Mesenchymal stem cell (in vitro differentiated cells and primary cell): ENCODE data around the gene PLXNB1. TPM values are rescaled to one million over a fixed set of nuclear protein-coding genes. Genes with fewer than 3 reads are reported as not detected.

ENCODE experiments used
- DNase-seq: peaks from one replicate; pipeline ENCODE4 v3.0.0-alpha.2; 2013
- H2AFZ ChIP-seq: one replicate; pipeline ENCODE4 v1.6.1; 2013; ENCODE audit warnings: low read depth, mild to moderate bottlenecking, control low read depth, inconsistent platforms, low read length, moderate library complexity
- H2AK5ac ChIP-seq: 2 replicates; pipeline ENCODE4 v1.6.1; 2013; ENCODE audit warnings: low read length, moderate library complexity, mild to moderate bottlenecking, inconsistent platforms; ENCODE audit not compliant: severe bottlenecking
- H2BK120ac ChIP-seq: one replicate; pipeline ENCODE4 v1.6.1; 2013; ENCODE audit warnings: low read depth, mild to moderate bottlenecking, inconsistent platforms, low read length, moderate library complexity
- H2BK12ac ChIP-seq, 2 experiments: one replicate each; pipeline ENCODE4 v1.6.1; 2013; ENCODE audit warnings: inconsistent platforms in 2 of 2, low read length in 2 of 2, mild to moderate bottlenecking in 2 of 2, moderate library complexity in 2 of 2, control low read depth in 1 of 2
- H2BK15ac ChIP-seq: one replicate; pipeline ENCODE4 v1.6.1; 2013; ENCODE audit warnings: mild to moderate bottlenecking, low read depth, inconsistent platforms; ENCODE audit not compliant: poor library complexity, severe bottlenecking
- H2BK5ac ChIP-seq: 2 replicates; pipeline ENCODE4 v1.6.1; 2013; ENCODE audit warnings: low read depth, mild to moderate bottlenecking, low read length, control low read depth, inconsistent platforms; ENCODE audit not compliant: poor library complexity, severe bottlenecking
- H3K14ac ChIP-seq, 2 experiments: one replicate each; pipeline ENCODE4 v1.6.1; 2013; ENCODE audit warnings: inconsistent platforms in 2 of 2, low read length in 2 of 2, control low read depth in 1 of 2, mild to moderate bottlenecking in 1 of 2, moderate library complexity in 1 of 2
- H3K18ac ChIP-seq, 2 experiments: one replicate each; pipeline ENCODE4 v1.6.1; 2013; ENCODE audit warnings: inconsistent platforms in 2 of 2, low read length in 2 of 2, control low read depth in 1 of 2, low read depth in 1 of 2, mild to moderate bottlenecking in 1 of 2
- H3K23ac ChIP-seq, 2 experiments: one replicate each; pipeline ENCODE4 v1.6.1; 2013; ENCODE audit warnings: inconsistent platforms in 2 of 2, low read length in 2 of 2, mild to moderate bottlenecking in 2 of 2, moderate library complexity in 2 of 2, control low read depth in 1 of 2
- H3K27ac ChIP-seq: 2 replicates; pipeline ENCODE4 v1.5.1; 2013; ENCODE audit warnings: mild to moderate bottlenecking, moderate library complexity, low read length, control low read depth, inconsistent platforms; ENCODE audit not compliant: poor library complexity, severe bottlenecking
- H3K27me3 ChIP-seq, 2 experiments: 2 replicates each; pipeline versions ENCODE4 v1.6.1 to v1.7.0; 2013; ENCODE audit warnings: low read length in 2 of 2, mild to moderate bottlenecking in 2 of 2, moderate library complexity in 2 of 2, control low read depth in 1 of 2, inconsistent platforms in 1 of 2; ENCODE audit not compliant: control insufficient read depth in 1 of 2, insufficient read depth in 1 of 2
- H3K36me3 ChIP-seq, 2 experiments: 2 replicates each; pipeline versions ENCODE4 v1.6.1 to v1.7.0; 2013; ENCODE audit warnings: low read length in 2 of 2, control low read depth in 1 of 2, inconsistent platforms in 1 of 2, low read depth in 1 of 2, mild to moderate bottlenecking in 1 of 2; ENCODE audit not compliant: insufficient read depth in 2 of 2, control insufficient read depth in 1 of 2
- H3K4ac ChIP-seq, 2 experiments: one replicate each; pipeline ENCODE4 v1.6.1; 2013; ENCODE audit warnings: inconsistent platforms in 2 of 2, low read length in 2 of 2, mild to moderate bottlenecking in 2 of 2, moderate library complexity in 2 of 2, control low read depth in 1 of 2, low read depth in 1 of 2
- H3K4me1 ChIP-seq: 2 replicates; pipeline ENCODE4 v1.6.1; 2013; ENCODE audit warnings: low read depth, low read length, control low read depth; ENCODE audit not compliant: control insufficient read depth, insufficient read depth
- H3K4me2 ChIP-seq: 2 replicates; pipeline ENCODE4 v1.6.1; 2013; ENCODE audit warnings: low read length, mild to moderate bottlenecking, inconsistent platforms; ENCODE audit not compliant: poor library complexity, severe bottlenecking
- H3K4me3 ChIP-seq, 2 experiments: 2 replicates each; pipeline versions ENCODE4 v1.5.1 to v1.7.0; 2013; ENCODE audit warnings: low read length in 2 of 2, mild to moderate bottlenecking in 2 of 2, control low read depth in 1 of 2, low read depth in 1 of 2; ENCODE audit not compliant: insufficient read depth in 1 of 2
- H3K79me1 ChIP-seq: replicated peaks from 2 replicates; pipeline ENCODE4 v1.6.1; 2013; ENCODE audit warnings: mild to moderate bottlenecking, control low read depth, low read length, inconsistent platforms; ENCODE audit not compliant: poor library complexity, severe bottlenecking
- H3K9ac ChIP-seq: 2 replicates; pipeline ENCODE4 v1.7.0; 2013; ENCODE audit warnings: mild to moderate bottlenecking, low read length, moderate library complexity
- H3K9me3 ChIP-seq: 2 replicates; pipeline ENCODE4 v1.7.0; 2013; ENCODE audit warnings: mild to moderate bottlenecking, low read length; ENCODE audit not compliant: control insufficient read depth
- H4K8ac ChIP-seq: one replicate; pipeline ENCODE4 v1.6.1; 2013; ENCODE audit warnings: inconsistent platforms, mild to moderate bottlenecking, low read length, moderate library complexity
- H4K91ac ChIP-seq: one replicate; pipeline ENCODE4 v1.6.1; 2013; ENCODE audit warnings: mild to moderate bottlenecking, low read length, inconsistent platforms
- WGBS: methylation state at CpG from one replicate; pipeline ENCODE4 v1.1.7; 2013; ENCODE audit warnings: mixed read lengths; 5-methylcytosine and 5-hydroxymethylcytosine counted together
- polyA plus RNA-seq, 2 experiments: library from polyadenylated mRNA; stranded (reverse); fragments of 200-250 nt; gene quantifications; one replicate each; pipeline ENCODE4 v1.2.3, GENCODE V29; 2013

PLXNB1 gene, protein sequence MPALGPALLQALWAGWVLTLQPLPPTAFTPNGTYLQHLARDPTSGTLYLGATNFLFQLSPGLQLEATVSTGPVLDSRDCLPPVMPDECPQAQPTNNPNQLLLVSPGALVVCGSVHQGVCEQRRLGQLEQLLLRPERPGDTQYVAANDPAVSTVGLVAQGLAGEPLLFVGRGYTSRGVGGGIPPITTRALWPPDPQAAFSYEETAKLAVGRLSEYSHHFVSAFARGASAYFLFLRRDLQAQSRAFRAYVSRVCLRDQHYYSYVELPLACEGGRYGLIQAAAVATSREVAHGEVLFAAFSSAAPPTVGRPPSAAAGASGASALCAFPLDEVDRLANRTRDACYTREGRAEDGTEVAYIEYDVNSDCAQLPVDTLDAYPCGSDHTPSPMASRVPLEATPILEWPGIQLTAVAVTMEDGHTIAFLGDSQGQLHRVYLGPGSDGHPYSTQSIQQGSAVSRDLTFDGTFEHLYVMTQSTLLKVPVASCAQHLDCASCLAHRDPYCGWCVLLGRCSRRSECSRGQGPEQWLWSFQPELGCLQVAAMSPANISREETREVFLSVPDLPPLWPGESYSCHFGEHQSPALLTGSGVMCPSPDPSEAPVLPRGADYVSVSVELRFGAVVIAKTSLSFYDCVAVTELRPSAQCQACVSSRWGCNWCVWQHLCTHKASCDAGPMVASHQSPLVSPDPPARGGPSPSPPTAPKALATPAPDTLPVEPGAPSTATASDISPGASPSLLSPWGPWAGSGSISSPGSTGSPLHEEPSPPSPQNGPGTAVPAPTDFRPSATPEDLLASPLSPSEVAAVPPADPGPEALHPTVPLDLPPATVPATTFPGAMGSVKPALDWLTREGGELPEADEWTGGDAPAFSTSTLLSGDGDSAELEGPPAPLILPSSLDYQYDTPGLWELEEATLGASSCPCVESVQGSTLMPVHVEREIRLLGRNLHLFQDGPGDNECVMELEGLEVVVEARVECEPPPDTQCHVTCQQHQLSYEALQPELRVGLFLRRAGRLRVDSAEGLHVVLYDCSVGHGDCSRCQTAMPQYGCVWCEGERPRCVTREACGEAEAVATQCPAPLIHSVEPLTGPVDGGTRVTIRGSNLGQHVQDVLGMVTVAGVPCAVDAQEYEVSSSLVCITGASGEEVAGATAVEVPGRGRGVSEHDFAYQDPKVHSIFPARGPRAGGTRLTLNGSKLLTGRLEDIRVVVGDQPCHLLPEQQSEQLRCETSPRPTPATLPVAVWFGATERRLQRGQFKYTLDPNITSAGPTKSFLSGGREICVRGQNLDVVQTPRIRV (N-terminal part only)
- 15.6 TPM for polyA plus RNA-seq (2013, experiment 1 of 2)
- 12.6 TPM for polyA plus RNA-seq (2013, experiment 2 of 2)

DNA sequence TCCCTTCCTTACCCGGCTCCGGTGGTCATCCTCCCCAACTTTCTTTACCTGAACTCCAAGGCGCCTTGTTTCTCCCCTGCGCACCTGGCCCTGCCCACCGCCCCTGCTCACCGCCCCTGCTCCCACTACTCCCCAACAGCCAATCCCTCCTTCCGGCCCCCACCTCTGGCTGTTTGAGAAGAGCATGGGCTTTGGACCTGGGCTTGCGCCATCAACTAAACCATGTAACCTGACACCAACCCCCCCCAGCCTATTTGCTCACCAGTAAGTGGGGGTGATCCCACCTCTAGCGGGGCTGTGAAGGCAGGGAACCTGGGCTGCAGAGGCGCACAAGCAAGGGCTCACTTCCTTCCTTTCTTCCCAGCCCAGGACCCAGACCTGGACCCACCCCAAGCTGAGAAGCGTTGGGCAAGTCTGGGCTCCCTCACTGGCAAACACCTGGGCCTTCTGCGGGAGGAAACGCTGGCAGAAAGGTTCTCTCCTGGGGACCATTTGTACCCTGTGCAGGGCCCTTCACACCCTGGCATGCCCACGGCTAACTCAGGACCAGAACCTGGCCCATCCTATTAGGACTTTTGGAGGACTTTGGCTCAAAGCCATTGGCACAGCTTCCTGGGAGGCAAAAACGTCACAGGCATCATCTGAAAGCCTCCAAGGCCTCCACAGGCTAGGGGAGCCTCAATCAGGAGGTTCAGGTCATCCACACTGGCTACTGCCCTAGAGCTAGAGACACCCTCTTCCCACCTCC is at the start of gene PLXNB1:
TSS of gene PLXNB1 (minus strand) at position 127 of the 748 bp plus-strand sequence. CDS start 5,475 bp downstream, outside the sequence.
- Histone ChIP-seq H3K9me3 (no peaks in the 10 kb centered on the region), H3K27ac (no peak within 1 kb of the TSS), H3K23ac (peak within 1 kb of the TSS in 1 of 2 experiments; percentile 61), H4K91ac (peak within 1 kb of the TSS; percentile 84), H3K9ac (peak within 1 kb of the TSS; percentile 80), H3K14ac (no peak within 1 kb of the TSS), H2BK12ac (peak within 1 kb of the TSS in 1 of 2 experiments; percentile 15), H2BK5ac (no peak within 1 kb of the TSS), H4K8ac (peak within 1 kb of the TSS; percentile 83), H2AK5ac (peak within 1 kb of the TSS; percentile 19), H2BK15ac (peak within 1 kb of the TSS; percentile 84), H3K4me3 (peak within 1 kb of the TSS; percentile 72 to 79), H3K79me1 (peaks cover 30% of the 10 kb centered on the region), H2BK120ac (peak within 1 kb of the TSS; percentile 71), H2AFZ (peak within 1 kb of the TSS; percentile 36), H3K27me3 (no peaks in the 10 kb centered on the region), H3K4me1 (peaks cover 61% of the 10 kb centered on the region), H3K4me2 (peak within 1 kb of the TSS; percentile 86), H3K4ac (peak within 1 kb of the TSS; percentile 42 to 47), H3K36me3 (peaks cover 24 to 29% of the 10 kb centered on the region in 2 experiments), H3K18ac (peak within 1 kb of the TSS; percentile 56 to 84)
- DNase-seq: peak; percentile 61
- 27% methylated on average over 15 of the region's 15 CpGs for WGBS

DNA sequence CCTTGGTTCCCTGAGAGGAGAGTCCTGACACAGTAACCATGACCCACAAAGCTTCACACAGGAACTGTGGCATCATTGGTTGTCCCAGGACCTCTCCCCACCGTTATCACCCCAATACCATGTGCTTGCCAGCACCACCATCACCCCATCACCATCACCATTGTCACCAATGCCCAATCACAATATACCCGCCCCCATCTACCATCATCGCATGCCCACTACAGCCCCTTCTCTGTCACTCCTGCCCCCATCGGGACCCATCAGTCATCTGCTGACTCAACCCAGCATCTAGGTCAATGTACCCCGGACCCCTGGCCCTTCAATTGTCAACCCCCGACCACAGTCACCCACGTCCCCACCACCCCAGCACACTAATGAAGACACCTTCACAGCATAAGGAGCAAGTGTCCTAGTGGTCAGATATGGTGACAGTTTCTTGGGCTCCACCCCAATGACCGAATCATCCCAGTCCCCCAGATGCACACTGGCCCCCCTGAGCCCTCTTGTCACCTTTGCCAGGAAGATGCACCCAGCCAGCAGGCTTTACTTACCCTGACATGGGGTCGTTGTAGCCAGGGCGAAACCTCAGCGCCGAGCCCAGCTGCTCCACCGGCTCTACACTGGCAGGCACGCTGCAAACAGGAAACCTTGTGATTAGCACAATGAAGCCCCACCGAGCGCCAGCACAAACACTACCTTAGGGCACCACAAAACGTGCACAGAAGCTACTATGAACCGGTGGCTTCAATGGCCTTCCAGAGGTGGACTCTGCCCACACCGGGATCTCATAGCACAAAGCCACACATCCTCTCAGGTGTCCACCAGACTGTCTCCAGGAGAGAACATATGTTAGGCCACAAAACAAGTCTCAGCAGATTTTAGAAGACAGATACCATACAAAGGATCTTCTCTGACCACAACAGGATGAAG is 49.0 kb upstream of the PLXNB1 start:
- Histone ChIP-seq H4K8ac (no peak overlapping the region), H2BK12ac (no peak overlapping the region), H3K9me3 (no peaks in the 10 kb centered on the region), H3K4me2 (no peak overlapping the region), H3K9ac (no peak overlapping the region), H2AFZ (no peak overlapping the region), H3K27me3 (no peaks in the 10 kb centered on the region), H3K27ac (no peak overlapping the region), H3K4me3 (no peak overlapping the region), H2BK120ac (no peak overlapping the region), H2AK5ac (no peak overlapping the region), H3K4me1 (peaks cover 5% of the 10 kb centered on the region), H3K79me1 (peaks cover 4% of the 10 kb centered on the region), H3K14ac (no peak overlapping the region), H3K23ac (no peak overlapping the region), H3K36me3 (peaks cover 9 to 37% of the 10 kb centered on the region in 2 experiments), H2BK5ac (no peak overlapping the region), H3K18ac (no peak overlapping the region), H3K4ac (no peak overlapping the region), H4K91ac (no peak overlapping the region), H2BK15ac (no peak overlapping the region)
- WGBS: 90% methylated on average over 19 of the region's 19 CpGs
- no peak for DNase-seq

DNA sequence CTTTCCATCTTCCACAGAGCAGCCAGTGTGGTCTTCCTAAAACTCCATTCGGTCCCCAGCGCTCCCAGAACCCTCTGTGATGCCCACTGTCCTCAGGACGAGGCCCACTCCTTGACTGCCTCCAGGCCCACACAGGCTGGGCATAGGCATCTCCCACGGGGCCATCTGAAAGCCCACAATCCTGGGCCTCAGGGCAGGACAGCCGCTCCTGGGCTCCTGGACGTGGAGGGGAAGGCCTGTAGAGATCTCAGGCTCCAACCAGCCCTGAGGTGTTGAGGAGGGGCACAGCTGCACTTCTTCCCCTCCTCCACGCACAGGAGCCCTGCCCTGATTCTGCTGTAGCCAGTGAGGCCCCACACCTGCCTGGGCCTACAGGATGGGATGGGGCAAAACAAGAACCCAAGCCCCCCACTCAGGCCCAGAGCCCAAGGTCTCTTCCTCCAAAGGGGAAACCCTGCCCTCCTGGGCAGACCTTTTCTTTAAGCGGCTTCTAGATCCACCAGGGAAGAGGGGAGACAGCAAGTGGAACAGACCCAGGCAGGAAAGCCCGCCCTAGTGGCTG is 48.2 kb upstream of the PLXNB1 start:
- Histone ChIP-seq H3K4me3 (no peak overlapping the region), H2BK15ac (no peak overlapping the region), H3K4me2 (no peak overlapping the region), H3K14ac (no peak overlapping the region), H2AK5ac (no peak overlapping the region), H3K9ac (no peak overlapping the region), H3K79me1 (peaks cover 4% of the 10 kb centered on the region), H4K8ac (no peak overlapping the region), H3K4ac (no peak overlapping the region), H2AFZ (no peak overlapping the region), H3K36me3 (peaks cover 9 to 37% of the 10 kb centered on the region in 2 experiments), H2BK12ac (no peak overlapping the region), H2BK5ac (no peak overlapping the region), H3K23ac (no peak overlapping the region), H2BK120ac (no peak overlapping the region), H3K4me1 (peaks cover 10% of the 10 kb centered on the region), H3K27ac (no peak overlapping the region), H3K18ac (no peak overlapping the region), H3K9me3 (no peaks in the 10 kb centered on the region), H3K27me3 (no peaks in the 10 kb centered on the region), H4K91ac (no peak overlapping the region)
- DNase-seq: no peak
- 94% methylated on average over 8 of the region's 9 CpGs for WGBS
